Renal cortical epithelial cell (primary cell): ENCODE measurements around the gene NLRP14. TPM values are rescaled to one million over a fixed set of nuclear protein-coding genes. Genes with fewer than 3 reads are reported as not detected.
A peak's percentile ranks its signal among the peaks of the same experiment; 100 is the strongest.

ENCODE experiments used
- DNase-seq: peaks from one replicate; pipeline ENCODE4 v3.0.0-alpha.2; 2011; ENCODE audit warnings: low read depth
- total RNA-seq: library from RNA; depleted of rRNA; stranded (reverse); fragments of >200 nt; gene quantifications from 2 replicates; pipeline ENCODE4 v1.2.3, GENCODE V29; 2014

Gene NLRP14, protein sequence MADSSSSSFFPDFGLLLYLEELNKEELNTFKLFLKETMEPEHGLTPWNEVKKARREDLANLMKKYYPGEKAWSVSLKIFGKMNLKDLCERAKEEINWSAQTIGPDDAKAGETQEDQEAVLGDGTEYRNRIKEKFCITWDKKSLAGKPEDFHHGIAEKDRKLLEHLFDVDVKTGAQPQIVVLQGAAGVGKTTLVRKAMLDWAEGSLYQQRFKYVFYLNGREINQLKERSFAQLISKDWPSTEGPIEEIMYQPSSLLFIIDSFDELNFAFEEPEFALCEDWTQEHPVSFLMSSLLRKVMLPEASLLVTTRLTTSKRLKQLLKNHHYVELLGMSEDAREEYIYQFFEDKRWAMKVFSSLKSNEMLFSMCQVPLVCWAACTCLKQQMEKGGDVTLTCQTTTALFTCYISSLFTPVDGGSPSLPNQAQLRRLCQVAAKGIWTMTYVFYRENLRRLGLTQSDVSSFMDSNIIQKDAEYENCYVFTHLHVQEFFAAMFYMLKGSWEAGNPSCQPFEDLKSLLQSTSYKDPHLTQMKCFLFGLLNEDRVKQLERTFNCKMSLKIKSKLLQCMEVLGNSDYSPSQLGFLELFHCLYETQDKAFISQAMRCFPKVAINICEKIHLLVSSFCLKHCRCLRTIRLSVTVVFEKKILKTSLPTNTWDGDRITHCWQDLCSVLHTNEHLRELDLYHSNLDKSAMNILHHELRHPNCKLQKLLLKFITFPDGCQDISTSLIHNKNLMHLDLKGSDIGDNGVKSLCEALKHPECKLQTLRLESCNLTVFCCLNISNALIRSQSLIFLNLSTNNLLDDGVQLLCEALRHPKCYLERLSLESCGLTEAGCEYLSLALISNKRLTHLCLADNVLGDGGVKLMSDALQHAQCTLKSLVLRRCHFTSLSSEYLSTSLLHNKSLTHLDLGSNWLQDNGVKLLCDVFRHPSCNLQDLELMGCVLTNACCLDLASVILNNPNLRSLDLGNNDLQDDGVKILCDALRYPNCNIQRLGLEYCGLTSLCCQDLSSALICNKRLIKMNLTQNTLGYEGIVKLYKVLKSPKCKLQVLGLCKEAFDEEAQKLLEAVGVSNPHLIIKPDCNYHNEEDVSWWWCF
- 0.10 TPM in 1 of 2 replicates, not detected in the other for total RNA-seq

DNA sequence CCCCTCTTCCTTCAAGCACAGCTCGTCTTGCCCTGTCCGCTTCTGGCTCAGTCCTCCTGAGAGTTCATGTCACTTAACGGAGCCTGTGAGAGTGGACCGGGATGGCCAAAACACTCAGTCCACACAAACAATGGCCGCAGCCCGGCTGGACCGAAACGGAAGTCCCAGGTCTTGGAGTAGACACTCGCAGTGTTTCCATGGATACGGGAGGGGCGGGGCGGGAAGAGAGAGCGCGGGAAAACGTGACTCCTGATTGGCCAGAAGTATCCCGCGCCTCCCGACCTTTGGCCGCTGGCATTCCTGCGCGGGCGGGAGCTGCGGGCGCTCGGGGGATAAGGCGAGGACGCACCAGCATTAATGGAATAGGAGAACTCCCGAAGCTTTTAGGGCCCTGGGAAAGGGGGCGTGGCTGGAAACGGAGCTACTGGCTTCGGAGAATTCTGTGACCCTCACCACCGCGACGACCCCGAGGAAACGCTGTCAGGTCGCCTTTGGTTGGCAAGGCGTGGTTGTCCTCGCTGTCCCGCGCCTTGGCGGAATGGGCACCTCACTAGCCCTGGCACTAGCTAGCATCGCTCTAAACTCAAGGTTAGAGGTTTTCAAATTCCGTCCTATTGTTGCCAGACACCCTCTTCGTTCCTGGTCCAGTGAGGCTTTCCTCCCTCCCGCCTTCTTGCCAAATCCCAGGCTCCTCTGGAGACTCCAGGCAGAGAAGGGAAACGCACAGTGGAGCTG, at the start of gene NLRP14, which contains the start of gene ZNF214:
TSS of gene NLRP14 (plus strand) at position 297 of the 735 bp plus-strand sequence. CDS start 18,108 bp downstream, outside the sequence.
TSS of gene ZNF214 (minus strand) at position 164 of the 735 bp plus-strand sequence. CDS start 17,511 bp downstream, outside the sequence.
- peak; percentile 87 for DNase-seq

DNA sequence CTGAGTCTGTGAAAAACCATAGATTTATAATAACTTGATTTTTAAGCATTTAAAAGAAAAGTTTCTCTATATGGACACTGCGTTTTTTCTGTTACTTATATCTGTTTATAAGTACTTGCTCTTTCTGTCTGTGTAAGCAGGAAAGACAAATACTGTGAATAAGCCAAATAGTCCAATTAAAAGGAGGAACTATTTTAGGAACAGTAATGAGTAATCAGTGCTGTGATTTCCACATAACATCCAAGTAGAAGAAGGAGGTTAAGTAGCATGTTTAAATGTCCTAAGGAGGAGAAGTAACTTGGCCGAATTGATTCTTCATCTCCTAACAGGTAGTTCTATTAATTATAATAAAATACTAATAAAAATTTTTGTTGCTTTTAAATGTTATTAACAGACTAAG, 40.9 kb upstream of the NLRP14 start:
- DNase-seq, result peak; percentile 6

DNA sequence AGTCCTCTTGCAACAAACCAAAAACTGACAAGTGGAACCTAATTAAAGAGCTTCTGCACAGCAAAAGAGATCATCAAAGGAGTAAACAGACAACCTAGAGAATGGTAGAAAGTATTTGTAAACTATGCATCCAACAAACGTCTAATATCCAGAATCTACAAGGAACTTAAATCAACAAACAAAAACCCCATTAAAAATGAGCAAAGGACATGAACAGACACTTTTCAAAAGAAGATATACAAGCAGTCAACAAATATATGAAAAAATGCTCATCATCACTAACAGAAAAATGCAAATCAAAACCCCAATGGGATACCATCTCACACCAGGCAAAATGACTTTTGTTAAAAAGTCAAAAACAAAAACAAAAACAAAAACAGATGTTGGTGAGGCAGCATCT, 33.8 kb upstream of the NLRP14 start:
- no peak for DNase-seq

DNA sequence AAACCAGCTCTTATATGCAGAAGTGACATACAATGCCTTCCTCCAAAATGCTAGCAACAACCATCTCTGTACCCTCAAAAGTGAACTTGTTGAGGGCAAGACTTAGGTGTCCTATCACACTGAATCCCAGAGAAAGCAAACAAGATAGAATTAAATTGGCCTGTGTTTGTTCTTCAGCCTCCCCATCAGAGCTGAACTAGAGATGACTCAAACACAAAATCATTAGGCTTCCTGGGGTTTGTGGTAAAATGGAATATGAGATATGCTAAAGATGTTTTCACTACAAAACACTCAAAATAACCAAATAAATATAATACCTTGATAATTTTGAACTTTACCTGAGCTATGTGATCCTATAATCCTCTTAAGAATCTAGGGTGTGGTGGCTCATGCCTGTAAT, 31.8 kb upstream of the NLRP14 start:
- DNase-seq, result no peak

DNA sequence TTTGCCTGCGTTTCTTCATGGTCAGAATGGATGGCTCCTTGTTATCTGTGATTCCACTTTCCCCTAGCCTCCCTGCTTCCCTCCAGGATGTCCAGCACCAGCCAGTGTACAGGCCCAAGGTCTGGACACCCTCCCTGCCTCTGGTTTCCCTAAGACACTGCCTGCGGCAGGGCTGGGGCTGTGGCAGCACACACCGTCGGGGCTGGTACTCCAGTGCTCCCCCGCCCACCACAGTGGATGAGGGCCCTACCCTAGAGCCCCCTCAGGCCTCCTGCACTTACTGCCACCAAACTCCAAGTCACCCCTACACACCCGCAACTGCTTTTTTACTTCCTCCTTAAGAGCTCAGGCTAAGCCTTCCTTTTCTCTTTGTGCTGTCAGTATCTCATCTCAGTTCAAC, 29.1 kb upstream of the NLRP14 start:
- DNase-seq, result no peak

DNA sequence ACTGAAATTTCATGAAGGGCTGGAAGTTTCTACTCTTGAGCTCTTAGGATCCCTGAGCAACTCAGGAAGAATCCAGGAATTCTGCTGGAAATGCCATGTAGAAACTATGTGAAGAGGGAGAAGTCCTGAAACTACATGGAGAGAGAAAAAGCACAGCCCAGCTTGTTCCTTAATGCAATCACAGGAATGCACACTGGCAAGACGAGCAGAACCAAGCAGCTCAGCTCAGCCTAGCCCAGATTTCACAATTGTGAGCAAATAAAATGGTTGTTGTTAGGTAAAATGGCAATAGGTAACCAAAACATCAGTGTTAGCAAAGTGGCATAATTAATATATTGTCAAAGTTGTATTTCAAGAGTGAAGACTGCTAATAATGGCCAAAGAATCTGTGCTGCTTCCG, 28.3 kb upstream of the NLRP14 start:
- DNase-seq, result peak; percentile 15

DNA sequence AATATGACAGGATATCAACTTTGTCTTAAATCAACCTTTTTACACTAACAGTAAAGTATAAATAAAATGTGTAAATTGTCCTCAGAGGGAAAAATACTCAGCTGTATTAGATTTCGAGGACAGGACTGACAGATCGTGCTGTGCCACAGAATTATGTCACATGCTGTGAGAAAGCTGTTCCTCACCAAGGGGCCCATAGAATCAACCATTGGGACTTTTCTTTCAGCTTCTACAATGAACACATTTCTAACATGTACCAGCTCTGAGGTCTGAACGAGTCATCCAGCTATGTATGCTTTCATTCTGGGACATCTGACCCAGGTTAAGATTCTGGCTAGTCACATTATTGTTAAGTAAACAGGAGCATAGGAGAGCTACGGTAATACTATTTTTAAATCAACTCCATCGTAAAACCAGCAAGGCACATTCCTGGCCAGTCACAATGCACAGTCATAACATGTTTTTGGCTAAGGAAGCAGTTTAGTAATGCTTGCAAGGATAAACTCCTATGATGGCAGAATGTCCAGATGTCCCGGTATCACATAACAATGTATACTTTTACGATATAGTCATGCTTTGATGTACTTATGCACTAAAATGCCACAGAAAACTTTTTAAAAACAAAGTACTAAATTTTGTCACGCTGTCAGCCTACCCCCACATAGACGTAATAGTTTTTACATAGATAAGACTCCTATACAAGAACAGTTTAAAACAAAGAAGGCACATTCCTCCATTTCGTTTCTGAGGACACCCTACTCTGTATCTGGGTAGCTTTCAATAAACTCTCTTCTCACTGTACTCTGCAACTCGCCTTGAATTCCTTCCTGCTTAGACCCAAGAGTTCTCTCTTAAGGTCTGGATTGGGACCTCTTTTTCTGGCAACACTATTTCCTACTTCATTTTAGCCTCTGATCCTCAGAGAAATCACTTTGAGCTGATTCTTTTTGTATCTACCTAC, 27.5 kb upstream of the NLRP14 start:
- DNase-seq, result peak; percentile 83

DNA sequence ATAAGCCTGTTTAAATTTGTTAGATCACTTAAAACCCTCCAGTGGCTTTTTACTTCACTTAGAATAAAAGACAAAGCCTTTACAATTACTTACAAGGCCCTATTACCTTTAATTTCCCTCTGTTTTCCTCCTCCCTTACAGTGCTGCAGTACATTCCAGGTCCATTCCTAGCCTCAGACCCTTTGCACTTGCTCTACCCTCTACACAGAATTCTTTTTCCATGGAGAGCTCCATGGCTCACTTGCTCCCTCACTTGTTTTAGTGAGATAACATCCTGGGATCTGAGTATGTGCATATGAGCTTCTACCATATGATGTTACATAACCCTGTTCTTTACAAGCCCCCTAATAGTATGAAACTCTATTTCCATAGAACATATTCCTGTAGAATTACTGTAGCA, 24.6 kb upstream of the NLRP14 start:
- no peak for DNase-seq

DNA sequence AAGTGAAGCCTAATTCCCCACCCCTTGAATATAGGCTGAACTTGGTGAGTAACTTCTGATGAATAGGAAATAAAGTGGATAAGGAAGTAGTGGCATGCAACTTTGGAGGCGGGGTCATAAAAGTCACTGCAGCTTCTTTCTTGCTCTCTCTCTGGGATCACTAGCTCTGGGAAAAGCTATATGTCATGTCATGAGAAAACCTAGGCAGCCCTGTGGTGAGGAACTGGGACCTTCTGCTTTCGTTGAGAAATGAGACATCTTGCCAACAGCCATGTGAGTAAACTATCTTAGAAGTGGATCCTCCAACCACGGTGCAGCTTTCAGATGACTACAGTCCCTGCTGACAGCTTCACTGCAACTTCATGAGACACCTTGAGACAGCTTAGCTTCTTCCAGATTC, 15.8 kb upstream of the NLRP14 start:
- DNase-seq, result peak; percentile 12

DNA sequence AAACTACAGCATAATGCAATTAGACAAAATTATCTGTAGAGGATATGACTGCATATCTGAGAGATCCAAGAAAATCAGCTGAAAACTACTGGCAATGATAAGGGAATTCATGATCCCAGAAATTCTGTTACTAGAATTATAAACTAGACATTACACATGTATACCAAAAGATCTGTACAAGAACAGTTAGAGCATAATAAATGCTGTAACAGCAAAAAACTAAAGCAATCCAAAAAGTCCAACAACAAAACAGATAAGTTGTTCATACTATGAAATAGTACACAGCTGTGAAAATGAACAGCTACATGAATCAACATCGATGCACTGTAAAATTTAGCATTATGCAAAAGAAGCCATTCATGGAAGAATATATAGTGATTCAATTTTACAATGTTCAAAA, 6.2 kb upstream of the NLRP14 start:
- no peak for DNase-seq

DNA sequence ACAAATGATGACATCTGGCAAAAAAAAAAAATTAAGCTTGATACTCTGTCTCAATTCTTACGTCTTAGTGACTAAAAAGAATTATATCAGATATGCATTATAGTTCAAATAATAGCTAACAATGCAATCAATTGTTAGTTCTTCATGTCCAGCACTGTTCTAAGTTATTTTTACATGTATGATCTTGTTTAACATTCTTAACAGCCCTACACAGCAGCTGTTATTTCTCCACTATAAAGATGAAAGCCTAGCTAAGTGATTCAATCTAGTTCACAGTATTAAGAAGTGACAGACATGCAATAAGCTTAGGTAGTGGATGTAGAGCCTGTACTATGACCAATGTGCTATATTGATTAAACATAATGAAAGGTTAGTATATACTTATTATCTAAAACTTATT, 4.3 kb upstream of the NLRP14 start:
- DNase-seq, result no peak

DNA sequence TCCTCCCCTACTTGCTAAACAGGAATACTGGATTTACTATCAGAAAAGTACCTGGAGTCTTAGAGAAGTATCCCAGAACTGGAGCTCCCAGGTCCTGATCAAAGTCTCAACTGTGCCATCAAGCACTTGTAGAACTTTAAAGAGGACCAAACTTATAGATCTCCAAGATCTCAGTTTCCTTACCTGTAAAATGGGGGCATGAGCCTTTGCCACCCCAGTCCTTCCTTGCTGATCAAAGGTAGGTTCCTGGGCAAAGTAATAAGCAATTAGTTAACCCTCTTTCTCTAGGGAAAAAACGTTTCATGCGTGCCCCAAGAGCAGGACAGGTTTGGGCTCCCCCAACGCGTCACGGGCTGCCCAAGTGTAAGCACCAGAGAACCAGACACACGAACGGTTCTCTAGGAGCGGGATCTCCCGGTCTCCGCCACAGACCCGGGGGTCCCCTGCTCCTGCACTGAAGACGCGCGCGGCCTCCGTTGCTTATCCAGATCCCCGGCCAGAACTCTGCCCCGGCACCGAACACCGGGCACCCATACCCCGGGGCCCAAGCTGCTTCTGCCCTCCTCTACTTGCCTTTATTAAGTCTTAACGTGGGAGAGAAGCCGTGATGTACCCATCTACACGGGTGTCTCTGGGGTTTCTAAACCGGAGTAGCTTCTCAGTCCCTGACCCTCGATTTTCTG, 638 bp upstream of the NLRP14 start:
- DNase-seq, result no peak

DNA sequence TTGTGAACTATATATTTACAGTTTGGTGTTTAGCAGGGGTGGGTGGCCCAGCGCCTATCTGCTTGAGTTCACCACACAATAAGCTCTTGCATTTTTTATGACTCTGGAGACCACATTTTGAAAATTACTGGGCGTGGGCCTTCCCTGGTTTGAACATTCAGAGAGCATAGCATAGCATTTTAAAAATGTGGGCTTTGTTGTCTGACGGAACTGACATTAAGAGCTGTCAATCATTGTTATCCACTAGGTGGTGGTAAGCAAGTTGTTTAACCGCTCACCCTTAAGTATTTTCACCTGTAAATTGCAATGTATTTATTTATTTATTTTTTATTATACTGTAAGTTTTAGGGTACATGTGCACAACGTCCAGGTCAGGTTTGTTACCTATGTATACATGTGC, 1.0 kb downstream of the NLRP14 start:
- DNase-seq, result no peak

DNA sequence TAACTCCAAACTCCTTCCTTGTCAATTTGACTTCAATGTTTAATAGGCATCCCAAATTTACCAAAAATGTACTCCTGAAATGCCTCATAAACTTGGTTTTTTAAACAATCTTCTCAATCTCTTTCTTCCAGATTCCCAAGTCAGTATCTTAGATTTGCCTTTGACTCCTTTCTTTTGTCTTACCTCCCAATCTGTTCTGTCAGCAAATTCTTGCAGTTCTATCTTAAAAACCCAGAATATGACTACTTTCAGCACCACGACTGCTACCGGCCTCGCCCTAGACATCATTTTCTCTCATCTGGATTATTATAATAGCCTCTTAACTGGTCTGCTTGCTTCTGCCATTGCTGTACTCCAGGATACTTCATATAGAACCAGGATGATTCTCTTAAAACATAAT, 7.9 kb downstream of the NLRP14 start:
- no peak for DNase-seq

DNA sequence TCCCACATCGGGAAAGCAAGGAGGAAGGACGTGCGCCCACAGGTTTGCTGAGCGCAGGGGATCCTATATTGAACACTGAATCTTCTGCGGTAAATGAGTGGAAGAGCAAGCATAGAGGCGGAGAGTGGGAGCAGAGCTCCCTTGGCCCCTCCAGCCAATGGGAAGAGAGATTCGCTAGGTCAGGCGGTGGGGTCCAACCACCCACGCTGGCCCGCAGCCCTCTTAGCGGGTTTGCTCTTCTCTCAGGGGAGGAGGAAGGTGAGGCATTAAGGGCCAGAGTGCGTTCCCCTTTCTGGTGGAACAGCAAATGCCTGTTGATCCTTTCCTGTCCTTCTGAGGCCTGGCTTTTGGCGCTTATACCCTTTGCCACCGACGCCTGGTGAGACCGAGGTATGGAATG, 10.6 kb downstream of the NLRP14 start:
- no peak for DNase-seq

DNA sequence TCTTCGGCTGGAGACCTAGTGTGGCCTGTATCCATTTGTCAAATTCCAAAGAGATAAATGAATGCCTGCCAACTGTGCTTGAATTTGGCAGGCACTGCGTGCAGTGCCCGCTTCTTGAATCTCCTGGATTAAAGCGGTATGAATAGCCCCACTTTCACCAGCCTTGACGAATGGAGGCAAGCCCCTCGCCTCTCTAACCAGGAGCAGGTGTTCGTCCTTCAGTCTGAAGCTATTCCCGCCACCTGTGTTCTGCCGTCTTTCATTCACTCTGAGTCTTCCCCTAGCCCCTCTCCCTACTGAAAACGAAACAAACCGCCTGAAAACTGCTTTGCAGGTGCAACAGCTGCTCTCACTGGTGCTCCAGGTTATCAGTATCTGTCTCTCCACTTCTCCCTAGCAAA, 11.2 kb downstream of the NLRP14 start:
- DNase-seq, result no peak

DNA sequence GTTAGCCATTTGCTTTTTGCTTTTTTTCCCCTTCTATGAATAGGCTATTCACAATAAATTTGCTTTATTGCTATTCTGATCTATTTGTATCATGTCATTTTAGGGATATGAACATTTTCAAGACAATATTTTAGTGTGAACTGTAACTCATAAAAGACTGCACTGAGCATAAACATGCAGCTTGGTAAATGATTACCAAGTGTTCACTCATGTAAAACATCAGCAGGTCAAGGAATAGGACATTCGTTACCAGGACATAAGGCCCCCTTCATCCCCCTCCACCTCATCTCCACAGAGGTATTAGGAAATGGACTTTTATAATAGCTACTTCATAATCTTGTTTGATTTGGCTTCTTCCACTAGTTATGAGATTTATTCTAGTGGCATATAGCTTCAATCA, 12.4 kb downstream of the NLRP14 start:
- DNase-seq, result peak; percentile 67

DNA sequence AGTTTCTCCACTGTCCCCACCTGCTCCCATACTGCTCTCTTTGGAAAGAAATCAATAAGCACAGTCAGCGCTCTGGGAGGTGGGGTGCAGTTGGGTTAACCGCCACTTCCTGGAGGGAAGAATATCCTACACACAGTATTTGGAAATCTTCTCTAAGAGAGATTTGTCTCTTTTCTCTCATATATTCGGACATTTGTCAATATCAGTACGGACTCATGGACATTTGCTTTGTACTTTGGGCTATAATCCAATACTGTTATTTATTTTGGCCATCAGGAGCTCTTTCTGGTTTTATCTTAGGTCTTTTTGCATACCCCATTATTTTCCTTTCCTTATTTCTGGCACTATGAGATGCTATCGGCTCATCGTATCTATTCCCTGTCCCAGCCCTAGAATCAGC, 13.7 kb downstream of the NLRP14 start:
- DNase-seq, result no peak

DNA sequence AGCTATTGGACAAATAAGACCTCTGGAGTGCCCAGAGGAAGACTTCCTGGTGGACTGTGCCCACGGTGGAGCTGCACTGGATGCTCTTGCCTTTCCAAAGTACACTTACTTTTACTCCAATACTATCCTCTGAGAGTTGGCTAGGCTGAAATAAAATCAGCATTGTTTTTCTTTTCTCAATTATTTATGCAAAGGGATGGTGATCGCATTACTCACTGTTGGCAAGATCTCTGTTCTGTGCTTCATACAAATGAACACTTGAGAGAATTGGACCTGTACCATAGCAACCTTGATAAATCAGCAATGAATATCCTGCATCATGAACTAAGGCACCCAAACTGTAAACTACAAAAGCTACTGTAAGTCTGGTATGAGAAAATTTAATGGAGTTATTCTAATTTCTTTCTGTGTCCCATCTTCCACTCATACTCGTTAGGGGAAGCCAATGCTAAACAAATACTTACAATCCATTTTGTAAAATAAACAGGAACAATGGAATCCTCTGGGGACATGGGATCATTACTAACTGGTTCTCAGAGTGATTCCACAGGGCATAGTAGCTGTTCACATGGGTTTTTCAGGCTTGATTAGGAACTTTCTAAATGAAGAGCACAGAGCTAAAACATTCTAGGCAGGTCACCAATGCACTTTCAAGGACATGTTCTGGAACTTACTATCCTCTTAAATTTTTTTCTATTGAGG, 26.3 kb downstream of the NLRP14 start:
- DNase-seq, result peak; percentile 83
